Measurements from ENCODE around the gene CTCF.

CTCF gene

DNA sequence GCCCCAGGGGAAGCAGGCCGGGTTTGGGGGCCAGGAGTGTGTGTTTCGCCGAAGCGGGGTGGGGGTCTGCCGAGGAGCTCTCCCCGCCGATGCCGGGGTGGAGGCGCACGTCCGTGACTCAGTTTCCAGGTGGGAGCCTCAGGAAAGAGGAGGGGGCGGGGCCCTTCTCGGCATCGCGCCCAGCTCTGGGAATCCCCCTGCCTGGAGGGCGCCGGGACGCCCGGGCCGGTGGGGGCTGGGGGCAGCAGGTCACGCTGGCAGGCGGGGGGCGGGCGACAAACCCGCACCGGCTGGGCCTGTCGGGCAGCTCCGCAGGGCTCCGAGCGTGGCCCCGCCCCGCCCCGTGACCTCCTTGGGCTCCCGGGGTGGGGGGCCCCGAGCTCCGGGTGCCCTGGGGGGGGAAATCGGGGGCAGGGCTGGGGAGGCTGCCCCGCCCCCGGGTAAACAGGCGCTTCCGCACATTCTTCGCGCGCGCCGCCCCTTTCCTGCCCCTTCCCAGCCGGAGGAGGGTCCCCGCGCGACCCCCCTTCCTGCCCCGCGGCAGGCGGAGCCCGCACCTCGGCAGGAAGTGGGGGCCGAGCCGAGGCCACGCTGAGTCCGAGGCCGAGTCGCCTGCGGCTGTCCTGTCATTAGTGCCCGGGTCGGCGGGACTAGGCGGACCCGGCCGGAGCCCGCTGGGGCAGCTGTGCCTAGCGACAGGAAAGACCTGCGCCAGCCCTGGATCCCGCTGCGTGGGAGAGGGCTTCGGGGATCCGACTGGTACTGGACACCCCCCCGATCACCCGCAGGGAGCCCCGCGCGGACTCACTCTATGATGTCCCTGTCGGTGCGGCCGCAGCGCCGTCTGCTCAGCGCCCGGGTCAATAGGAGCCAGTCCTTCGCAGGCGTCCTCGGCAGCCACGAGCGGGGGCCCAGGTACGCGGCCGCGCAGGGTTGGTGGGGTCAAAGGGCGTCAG is 24.4 kb upstream of the CTCF start:
- Histone ChIP-seq H3K36me3 (peaks cover 52% of the 10 kb centered on the region), H3K27ac (no peak overlapping the region), H3K4me3 (ENCODE audit: low read depth, low read length) (no peak overlapping the region), H3K9me3 (ENCODE audit: severe bottlenecking) (no peaks in the 10 kb centered on the region), H3K27me3 (ENCODE audit: insufficient read depth, low read depth, severe bottlenecking) (no peaks in the 10 kb centered on the region)
- no peak for DNase-seq
- TF ChIP-seq, protein P1, sequence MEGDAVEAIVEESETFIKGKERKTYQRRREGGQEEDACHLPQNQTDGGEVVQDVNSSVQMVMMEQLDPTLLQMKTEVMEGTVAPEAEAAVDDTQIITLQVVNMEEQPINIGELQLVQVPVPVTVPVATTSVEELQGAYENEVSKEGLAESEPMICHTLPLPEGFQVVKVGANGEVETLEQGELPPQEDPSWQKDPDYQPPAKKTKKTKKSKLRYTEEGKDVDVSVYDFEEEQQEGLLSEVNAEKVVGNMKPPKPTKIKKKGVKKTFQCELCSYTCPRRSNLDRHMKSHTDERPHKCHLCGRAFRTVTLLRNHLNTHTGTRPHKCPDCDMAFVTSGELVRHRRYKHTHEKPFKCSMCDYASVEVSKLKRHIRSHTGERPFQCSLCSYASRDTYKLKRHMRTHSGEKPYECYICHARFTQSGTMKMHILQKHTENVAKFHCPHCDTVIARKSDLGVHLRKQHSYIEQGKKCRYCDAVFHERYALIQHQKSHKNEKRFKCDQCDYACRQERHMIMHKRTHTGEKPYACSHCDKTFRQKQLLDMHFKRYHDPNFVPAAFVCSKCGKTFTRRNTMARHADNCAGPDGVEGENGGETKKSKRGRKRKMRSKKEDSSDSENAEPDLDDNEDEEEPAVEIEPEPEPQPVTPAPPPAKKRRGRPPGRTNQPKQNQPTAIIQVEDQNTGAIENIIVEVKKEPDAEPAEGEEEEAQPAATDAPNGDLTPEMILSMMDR (IDR thresholded peaks at IDR 0.05; ENCODE audit: low read depth, low read length), result no peak

DNA sequence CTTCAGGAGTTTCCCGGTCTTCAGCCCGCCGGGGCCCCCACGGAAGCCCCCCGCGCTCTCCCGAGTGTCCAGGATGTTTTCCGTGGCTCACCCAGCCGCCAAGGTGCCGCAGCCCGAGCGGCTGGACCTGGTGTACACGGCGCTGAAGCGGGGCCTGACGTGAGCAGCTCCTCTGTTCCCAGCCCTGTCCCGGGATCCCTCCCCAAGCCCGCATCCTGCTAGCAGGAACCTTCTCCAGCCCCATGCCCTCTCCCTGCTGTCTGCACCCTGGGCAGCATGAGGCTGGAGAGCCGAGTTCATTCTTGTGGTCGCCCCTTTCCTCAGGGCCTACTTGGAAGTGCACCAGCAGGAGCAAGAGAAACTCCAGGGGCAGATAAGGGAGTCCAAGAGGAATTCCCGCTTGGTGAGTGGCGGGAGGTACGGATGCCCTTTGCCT is 23.6 kb upstream of the CTCF start:
- TF ChIP-seq, protein P1 (IDR thresholded peaks at IDR 0.05; ENCODE audit: low read depth, low read length), result no peak
- Histone ChIP-seq H3K36me3 (peaks cover 60% of the 10 kb centered on the region), H3K4me3 (ENCODE audit: low read depth, low read length) (no peak overlapping the region), H3K9me3 (ENCODE audit: severe bottlenecking) (no peaks in the 10 kb centered on the region), H3K27ac (no peak overlapping the region), H3K27me3 (ENCODE audit: insufficient read depth, low read depth, severe bottlenecking) (no peaks in the 10 kb centered on the region)
- DNase-seq, result no peak

DNA sequence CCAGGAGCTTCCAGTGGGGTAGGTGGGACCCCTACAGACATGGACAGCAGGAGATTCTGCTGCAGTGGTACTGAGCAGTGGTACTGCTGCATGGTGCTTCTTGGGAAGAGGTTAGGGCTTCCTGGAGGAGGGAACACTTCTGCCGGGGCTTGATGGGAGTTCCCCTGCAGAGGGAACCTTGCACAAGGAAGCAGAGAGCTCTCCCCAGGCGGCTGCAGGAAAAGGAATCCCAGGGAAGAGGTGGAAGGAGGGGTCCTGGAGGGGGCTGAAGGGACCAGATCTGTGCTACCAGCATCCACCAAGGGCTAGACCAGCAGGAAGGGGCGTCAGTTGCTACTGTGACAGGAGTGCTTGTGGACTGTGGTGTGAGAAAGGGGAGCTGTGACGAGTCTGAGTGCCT is 23.1 kb upstream of the CTCF start:
- Histone ChIP-seq H3K27ac (no peak overlapping the region), H3K36me3 (peaks cover 63% of the 10 kb centered on the region), H3K4me3 (ENCODE audit: low read depth, low read length) (no peak overlapping the region), H3K9me3 (ENCODE audit: severe bottlenecking) (no peaks in the 10 kb centered on the region), H3K27me3 (ENCODE audit: insufficient read depth, low read depth, severe bottlenecking) (no peaks in the 10 kb centered on the region)
- TF ChIP-seq, protein P1 (IDR thresholded peaks at IDR 0.05; ENCODE audit: low read depth, low read length), result no peak
- DNase-seq, result no peak

DNA sequence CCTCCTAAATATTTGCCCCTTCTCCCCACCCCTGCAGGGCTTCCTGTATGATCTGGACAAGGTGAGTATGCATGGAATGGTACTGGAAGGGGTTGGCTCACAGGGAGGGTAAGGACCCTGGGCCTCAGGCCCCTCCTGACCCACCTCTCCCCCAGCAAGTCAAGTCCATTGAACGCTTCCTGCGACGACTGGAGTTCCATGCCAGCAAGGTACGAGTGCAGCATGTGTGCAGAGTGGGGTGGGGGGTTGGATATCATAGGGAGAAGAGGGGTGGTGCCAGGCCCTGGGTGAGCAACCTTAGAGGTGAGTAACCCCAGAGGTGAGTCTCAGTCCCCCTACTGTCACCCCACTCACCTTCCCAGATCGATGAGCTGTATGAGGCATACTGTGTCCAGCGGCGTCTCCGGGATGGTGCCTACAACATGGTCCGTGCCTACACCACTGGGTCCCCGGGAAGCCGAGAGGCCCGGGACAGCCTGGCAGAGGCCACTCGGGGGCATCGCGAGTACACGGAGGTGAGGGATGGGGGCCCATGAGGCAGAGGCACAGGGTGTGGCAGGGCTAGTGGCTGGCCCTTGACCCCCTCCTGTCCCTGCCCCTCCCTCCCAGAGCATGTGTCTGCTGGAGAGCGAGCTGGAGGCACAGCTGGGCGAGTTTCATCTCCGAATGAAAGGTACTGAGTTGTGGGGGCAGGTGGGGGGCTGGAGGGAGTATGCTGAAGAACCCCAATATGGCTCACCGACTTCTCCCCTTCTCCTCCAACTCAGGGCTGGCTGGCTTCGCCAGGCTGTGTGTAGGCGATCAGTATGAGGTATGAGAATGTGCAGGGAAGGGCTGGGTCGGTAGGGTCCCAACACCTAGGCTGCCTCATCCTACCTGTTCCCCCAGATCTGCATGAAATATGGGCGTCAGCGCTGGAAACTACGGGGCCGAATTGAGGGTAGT is 22.4 kb upstream of the CTCF start:
- H3K27me3 ChIP-seq (ENCODE audit: insufficient read depth, low read depth, severe bottlenecking), result no peaks in the 10 kb centered on the region
- TF ChIP-seq, protein P1 (IDR thresholded peaks at IDR 0.05; ENCODE audit: low read depth, low read length), result no peak
- peaks cover 68% of the 10 kb centered on the region for H3K36me3 ChIP-seq
- no peak overlapping the region for H3K27ac ChIP-seq
- no peak for DNase-seq
- no peaks in the 10 kb centered on the region for H3K9me3 ChIP-seq (ENCODE audit: severe bottlenecking)
- H3K4me3 ChIP-seq (ENCODE audit: low read depth, low read length), result no peak overlapping the region

DNA sequence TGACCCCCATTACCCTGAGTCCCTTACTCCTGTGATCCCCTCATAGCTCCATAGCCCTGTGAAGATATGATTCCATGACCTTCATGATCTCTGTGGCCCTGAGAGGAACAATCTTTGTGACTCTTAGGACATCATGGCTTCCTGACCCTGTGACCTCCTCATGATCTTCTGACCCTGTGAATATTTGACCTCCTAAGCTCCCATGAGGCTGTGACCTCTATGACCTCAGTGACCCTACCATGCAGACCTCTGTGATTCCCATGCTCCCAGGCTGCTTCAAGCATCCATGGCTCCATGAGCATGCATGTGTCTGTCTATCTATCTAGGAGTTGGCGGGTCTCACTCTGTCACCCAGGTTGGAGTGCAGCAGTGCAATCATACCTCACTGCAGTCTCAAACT is 21.6 kb upstream of the CTCF start:
- Histone ChIP-seq H3K4me3 (ENCODE audit: low read depth, low read length) (no peak overlapping the region), H3K27ac (no peak overlapping the region), H3K9me3 (ENCODE audit: severe bottlenecking) (no peaks in the 10 kb centered on the region), H3K36me3 (peaks cover 72% of the 10 kb centered on the region), H3K27me3 (ENCODE audit: insufficient read depth, low read depth, severe bottlenecking) (no peaks in the 10 kb centered on the region)
- no peak for DNase-seq
- TF ChIP-seq, protein P1 (IDR thresholded peaks at IDR 0.05; ENCODE audit: low read depth, low read length), result no peak
